22Rv1 (cell line): Measurements from ENCODE around the gene KCNQ2.

Source experiments
- CTCF ChIP-seq: fragments of 450-650 bp; IDR thresholded peaks from 2 replicates; pipeline ENCODE4 v1.5.1; 2017; ENCODE audit warnings: mild to moderate bottlenecking
- ZFX ChIP-seq: fragments of 450-650 bp; IDR thresholded peaks from 2 replicates; pipeline ENCODE4 v1.6.1; 2017; ENCODE audit warnings: antibody characterized with exemption, borderline replicate concordance

DNA sequence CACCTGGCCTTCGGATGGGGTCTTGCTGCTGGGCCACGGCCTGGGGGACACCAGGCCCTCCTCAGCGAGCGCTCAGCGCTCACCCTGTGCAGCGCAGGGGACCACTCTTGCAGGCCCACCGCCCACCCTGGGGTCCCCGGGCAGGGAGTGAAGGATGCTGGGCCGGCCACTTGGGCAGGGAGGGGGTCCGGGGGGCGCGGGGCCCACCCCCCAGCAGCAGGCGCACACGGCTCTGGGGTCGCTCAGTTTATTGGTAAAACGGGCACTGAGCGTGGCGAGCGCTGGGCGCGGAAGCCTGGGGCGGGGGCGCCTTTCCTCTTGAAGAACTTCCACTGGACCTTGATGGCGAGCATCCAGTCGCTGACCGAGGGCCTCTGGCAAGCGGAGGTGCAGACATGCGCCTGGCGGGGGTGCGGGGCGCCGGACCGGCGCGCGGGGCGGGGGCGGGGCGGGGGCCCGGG lies 15.4 kb upstream of the KCNQ2 start:
- TF ChIP-seq CTCF (no peak), ZFX (no peak)
